Upper lobe of left lung (tissue), 6 donors: Measurements from ENCODE around the gene RSRC1. TPM values are rescaled to one million over a fixed set of nuclear protein-coding genes. Genes with fewer than 3 reads are reported as not detected.
"Not testable (repeated sequence)": the region's sequence is repeated elsewhere in the genome, so short reads cannot be mapped to it uniquely, and the experiment has no call there.

Experiments
- ATAC-seq, 2 donors: fragments of 200-7000 bp; cut with Tn5 transposase; one replicate each; pipeline ENCODE4 v1.9.1; 2022; ENCODE audit warnings: mild to moderate bottlenecking in 2 of 2, moderate library complexity in 2 of 2; ENCODE audit not compliant: low FRiP score in 2 of 2
- DNase-seq, 2 donors: peaks; one replicate each; pipeline ENCODE4 v3.0.0-alpha.2; 2019 to 2020
- H3K27ac ChIP-seq, 4 donors: fragments of 200-600 bp; sonication (generic); one replicate each; pipeline ENCODE4 v1.5.1; 2016 to 2019
- H3K27me3 ChIP-seq, 4 donors: fragments of 200-600 bp; sonication (generic); one replicate each; pipeline ENCODE4 v1.5.1; 2017 to 2019
- H3K36me3 ChIP-seq, 4 donors: fragments of 200-600 bp; sonication (generic); one replicate each; pipeline ENCODE4 v1.5.1; 2016 to 2019
- H3K4me1 ChIP-seq, 4 donors: fragments of 200-600 bp; sonication (generic); one replicate each; pipeline ENCODE4 v1.5.1; 2018 to 2019
- H3K4me3 ChIP-seq, 4 donors: fragments of 200-600 bp; sonication (generic); one replicate each; pipeline ENCODE4 v1.5.1; 2017 to 2019; ENCODE audit warnings: mild to moderate bottlenecking in 2 of 4, moderate library complexity in 1 of 4
- H3K9me3 ChIP-seq, 4 donors: fragments of 200-600 bp; sonication (generic); one replicate each; pipeline ENCODE4 v1.5.1; 2018 to 2019
- EP300 ChIP-seq, 4 donors: sonication (generic); formaldehyde crosslinking; IDR thresholded peaks; one replicate each; pipeline ENCODE4 v1.5.1; 2017; ENCODE audit warnings: antibody characterized with exemption in 4 of 4, control low read depth in 2 of 4
- POLR2A ChIP-seq, 4 donors: fragments of 450-650 bp; IDR thresholded peaks; one replicate each; pipeline ENCODE4 v1.5.1; 2016 to 2017; ENCODE audit warnings: antibody characterized with exemption in 4 of 4, mild to moderate bottlenecking in 2 of 4
- POLR2AphosphoS5 ChIP-seq, 2 donors: sonication (generic); formaldehyde crosslinking; IDR thresholded peaks; one replicate each; pipeline ENCODE4 v1.5.1; 2017; ENCODE audit warnings: antibody characterized with exemption in 2 of 2
- WGBS, 2 donors: methylation state at CpG; one replicate each; pipeline ENCODE4 v1.1.5; 2017 to 2018; 5-methylcytosine and 5-hydroxymethylcytosine counted together
- total RNA-seq, 6 donors: library from RNA; depleted of rRNA in 4 of 6; stranded (reverse); fragments of >200 nt in 4 of 6; gene quantifications; one replicate each; pipeline versions ENCODE4 v1.1.0 to v1.2.1, GENCODE V29; 2016 to 2021
- TF ChIP-seq, protein P1 (sequence below), 6 experiments: fragments of 450-650 bp in 4 of 6; fragments of 200-600 bp in 2 of 6; sonication (generic) in 2 of 6; IDR thresholded peaks; one replicate each; pipeline ENCODE4 v1.5.1; 2016 to 2019; ENCODE audit warnings: antibody characterized with exemption in 6 of 6
- donor health status: DM: no; HTN: no; CAD: no; lungs with moderate emphysema.
- donor health status: DM: no; HTN: yes; CAD: no; lungs with severe emphysema.

The RSRC1 gene
- total RNA-seq, 6 donors from 2014 or later, result 21.4 to 87.0 (median 24.5) TPM

DNA sequence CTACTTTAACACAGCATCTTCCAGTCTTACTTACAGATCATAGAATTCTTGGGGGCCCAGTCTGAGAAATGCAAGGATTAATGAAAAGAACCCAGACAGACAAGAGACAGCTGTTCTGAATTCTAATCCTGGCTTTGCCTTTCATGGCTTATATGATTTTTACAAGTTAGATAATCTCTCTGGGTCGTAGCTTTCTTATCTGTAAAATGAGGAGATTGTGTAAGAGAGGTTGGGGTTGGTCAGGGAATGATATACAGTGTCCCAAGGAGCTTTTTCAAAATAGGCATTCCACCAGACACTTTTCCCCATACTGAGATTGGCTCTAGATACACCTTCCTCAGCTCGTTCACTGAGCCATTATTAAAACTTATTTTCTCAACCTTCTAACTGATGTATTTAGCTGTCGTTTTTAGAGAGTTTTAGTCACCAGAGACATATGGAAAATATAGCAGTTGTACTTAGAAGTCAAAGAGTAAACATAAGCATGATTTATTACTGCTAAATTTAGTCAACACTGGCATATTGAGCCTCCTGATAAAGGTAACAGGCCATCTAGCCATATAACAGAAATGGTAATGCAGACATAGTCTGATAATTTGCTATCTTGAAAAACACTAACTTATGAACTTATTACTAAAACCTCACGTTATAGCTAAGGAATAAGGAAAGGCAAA lies 298.1 kb downstream of the RSRC1 start:
- no peaks in the 10 kb centered on the region for H3K4me1 ChIP-seq
- DNase-seq (no peak), ATAC-seq (no peak)
- H3K4me3 ChIP-seq, result no peak overlapping the region
- WGBS, 2 donors, result 66 to 78% methylated on average over 4 of the region's 4 CpGs
- TF ChIP-seq EP300 (IDR thresholded peaks at IDR 0.05) (no peak), POLR2A (IDR thresholded peaks at IDR 0.05) (no peak), POLR2AphosphoS5 (IDR thresholded peaks at IDR 0.05) (no peak)
- TF ChIP-seq, protein P1, sequence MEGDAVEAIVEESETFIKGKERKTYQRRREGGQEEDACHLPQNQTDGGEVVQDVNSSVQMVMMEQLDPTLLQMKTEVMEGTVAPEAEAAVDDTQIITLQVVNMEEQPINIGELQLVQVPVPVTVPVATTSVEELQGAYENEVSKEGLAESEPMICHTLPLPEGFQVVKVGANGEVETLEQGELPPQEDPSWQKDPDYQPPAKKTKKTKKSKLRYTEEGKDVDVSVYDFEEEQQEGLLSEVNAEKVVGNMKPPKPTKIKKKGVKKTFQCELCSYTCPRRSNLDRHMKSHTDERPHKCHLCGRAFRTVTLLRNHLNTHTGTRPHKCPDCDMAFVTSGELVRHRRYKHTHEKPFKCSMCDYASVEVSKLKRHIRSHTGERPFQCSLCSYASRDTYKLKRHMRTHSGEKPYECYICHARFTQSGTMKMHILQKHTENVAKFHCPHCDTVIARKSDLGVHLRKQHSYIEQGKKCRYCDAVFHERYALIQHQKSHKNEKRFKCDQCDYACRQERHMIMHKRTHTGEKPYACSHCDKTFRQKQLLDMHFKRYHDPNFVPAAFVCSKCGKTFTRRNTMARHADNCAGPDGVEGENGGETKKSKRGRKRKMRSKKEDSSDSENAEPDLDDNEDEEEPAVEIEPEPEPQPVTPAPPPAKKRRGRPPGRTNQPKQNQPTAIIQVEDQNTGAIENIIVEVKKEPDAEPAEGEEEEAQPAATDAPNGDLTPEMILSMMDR (IDR thresholded peaks at IDR 0.05), result no peak
- H3K27ac ChIP-seq, result no peak overlapping the region
- H3K36me3 ChIP-seq, result no peaks in the 10 kb centered on the region
- no peaks in the 10 kb centered on the region for H3K9me3 ChIP-seq
- no peaks in the 10 kb centered on the region for H3K27me3 ChIP-seq

DNA sequence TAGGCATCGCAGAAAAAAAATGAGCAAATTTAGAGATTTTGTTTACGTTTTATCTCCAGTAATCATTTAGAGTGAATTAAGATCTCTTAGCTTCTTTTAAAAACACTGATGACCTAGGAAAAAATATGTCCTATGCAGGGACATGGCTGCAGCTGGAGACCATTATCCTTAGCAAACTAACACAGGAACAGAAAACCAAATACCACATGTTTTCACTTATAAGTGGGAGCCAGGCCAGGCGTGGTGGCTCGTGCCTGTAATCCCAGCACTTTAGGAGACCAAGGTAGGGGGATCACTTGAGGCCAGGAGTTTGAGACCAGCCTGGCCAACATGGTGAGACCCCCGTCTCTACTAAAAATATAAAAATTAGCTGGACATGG lies 298.6 kb downstream of the RSRC1 start:
- H3K4me3 ChIP-seq, H3K27ac ChIP-seq, ATAC-seq, H3K27me3 ChIP-seq, DNase-seq, H3K36me3 ChIP-seq, H3K9me3 ChIP-seq, H3K4me1 ChIP-seq: not testable (repeated sequence)
- 84 to 89% methylated on average over 5 of the region's 5 CpGs for WGBS, 2 donors

DNA sequence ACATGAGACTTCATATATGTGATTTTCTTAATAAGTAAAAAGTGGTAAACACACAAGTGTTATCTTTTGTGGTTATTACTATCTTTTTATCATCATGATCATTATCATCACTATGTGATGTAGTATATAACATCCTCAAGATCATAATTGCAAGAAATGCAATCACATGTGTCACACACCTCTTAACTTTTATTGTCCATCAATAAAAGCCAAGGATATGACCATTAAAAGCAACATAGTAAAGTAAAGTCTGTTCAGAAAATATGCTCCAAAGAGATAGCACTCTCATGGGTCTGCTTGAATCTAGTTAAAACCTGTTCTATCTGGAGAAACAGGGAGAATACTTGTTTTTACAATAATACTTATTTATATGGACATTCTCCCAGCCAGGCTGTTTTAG lies 308.1 kb downstream of the RSRC1 start:
- Histone ChIP-seq H3K9me3 (no peaks in the 10 kb centered on the region), H3K36me3 (no peaks in the 10 kb centered on the region), H3K4me3 (no peak overlapping the region), H3K27me3 (no peaks in the 10 kb centered on the region), H3K4me1 (no peaks in the 10 kb centered on the region), H3K27ac (no peak overlapping the region)
- no peak for ATAC-seq
- TF ChIP-seq POLR2A (IDR thresholded peaks at IDR 0.05) (no peak), POLR2AphosphoS5 (IDR thresholded peaks at IDR 0.05) (no peak), EP300 (IDR thresholded peaks at IDR 0.05) (no peak)
- TF ChIP-seq, protein P1 (IDR thresholded peaks at IDR 0.05), result no peak
- DNase-seq, result no peak

DNA sequence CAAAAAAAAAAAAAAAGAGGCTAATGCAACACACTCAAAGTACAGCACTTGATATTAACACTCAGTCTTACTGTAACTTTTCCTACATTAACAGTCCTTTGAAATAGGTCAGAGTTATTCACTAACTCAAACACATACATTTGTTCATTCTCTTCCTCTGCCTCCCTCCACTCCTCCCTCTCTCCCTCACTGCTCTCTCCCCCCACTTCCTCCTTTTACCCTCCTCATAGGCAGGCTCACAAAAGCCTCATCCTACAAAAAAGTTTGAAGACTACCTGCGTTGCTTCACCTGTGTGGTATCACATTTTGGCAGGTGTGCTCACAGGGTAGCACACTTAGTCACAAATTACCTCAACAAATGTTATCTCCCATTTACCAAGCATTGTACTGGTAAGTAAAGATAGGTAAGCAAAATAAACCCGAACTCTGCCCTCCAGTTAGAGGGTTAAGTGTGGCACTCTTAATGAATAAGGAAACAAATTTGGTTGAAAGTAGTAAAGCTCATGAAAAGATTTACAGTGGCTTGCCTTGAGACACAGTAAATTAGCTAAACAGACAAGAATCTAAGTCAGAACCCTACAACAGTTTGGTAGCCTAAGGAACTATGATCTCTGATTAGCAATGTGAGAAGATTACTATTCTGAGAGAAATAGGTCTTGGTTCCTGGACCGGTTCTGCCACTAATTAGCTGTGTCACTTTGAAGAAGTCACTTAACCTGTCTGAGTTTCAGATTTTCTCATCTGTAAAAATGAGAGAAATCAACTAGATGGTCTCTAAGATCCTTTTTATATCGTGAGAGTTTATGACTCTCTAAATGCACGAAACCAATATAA lies 310.1 kb downstream of the RSRC1 start:
- ATAC-seq, result no peak
- no peak for DNase-seq
- H3K27me3 ChIP-seq, result no peaks in the 10 kb centered on the region
- H3K4me3 ChIP-seq, result no peak overlapping the region
- H3K9me3 ChIP-seq, result no peaks in the 10 kb centered on the region
- no peaks in the 10 kb centered on the region for H3K4me1 ChIP-seq
- 79 to 90% methylated on average over 5 of the region's 5 CpGs for WGBS, 2 donors
- no peaks in the 10 kb centered on the region for H3K36me3 ChIP-seq
- H3K27ac ChIP-seq, result no peak overlapping the region
- TF ChIP-seq EP300 (IDR thresholded peaks at IDR 0.05) (no peak), POLR2A (IDR thresholded peaks at IDR 0.05) (no peak), POLR2AphosphoS5 (IDR thresholded peaks at IDR 0.05) (no peak)
- TF ChIP-seq, protein P1 (IDR thresholded peaks at IDR 0.05), result no peak

DNA sequence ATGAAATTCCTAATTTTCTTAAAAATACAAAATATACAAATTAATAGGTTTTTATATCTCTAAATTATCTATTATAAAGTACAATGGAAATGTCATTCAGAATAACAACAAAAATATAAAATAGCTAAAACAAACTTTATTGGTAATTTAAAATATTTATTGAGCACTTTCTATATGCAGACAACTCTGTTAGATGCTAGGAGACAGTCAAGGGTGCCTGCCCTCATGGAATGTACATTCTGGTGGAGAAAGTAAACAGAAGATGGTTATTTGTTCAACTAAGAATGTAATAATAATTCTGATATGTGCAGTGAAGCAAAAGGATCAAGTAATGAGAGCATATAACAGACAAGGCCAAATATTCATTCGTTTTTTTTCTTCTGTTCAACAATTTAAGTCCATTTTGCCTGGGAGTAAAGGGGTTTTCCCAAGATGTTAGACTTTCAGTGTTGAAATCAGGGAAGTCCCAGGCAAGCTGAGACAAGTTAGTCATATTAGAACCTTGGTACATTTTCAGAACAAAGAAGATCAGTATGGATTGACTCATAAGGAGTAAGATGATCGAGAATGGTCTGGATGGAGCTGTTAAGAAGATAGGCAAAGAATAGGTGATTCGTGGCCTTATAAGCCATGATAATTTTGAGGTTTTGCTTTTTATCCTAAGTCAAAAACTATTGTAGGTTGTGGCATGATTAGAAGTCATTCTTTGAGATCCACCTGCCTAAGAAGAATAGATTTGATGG lies 310.9 kb downstream of the RSRC1 start:
- DNase-seq (no peak), ATAC-seq (no peak)
- no peak overlapping the region for H3K27ac ChIP-seq
- H3K4me3 ChIP-seq, result no peak overlapping the region
- WGBS, 2 donors, result 76 to 81% methylated on average over 3 of the region's 3 CpGs
- TF ChIP-seq POLR2AphosphoS5 (IDR thresholded peaks at IDR 0.05) (no peak), EP300 (IDR thresholded peaks at IDR 0.05) (no peak), POLR2A (IDR thresholded peaks at IDR 0.05) (no peak)
- TF ChIP-seq, protein P1 (IDR thresholded peaks at IDR 0.05), result no peak
- H3K27me3 ChIP-seq, result no peaks in the 10 kb centered on the region
- no peaks in the 10 kb centered on the region for H3K36me3 ChIP-seq
- no peaks in the 10 kb centered on the region for H3K9me3 ChIP-seq
- H3K4me1 ChIP-seq, result no peaks in the 10 kb centered on the region
